Fibroblast of skin of right quadriceps (primary cell): ENCODE results near the gene LSM14A.
A peak's percentile ranks its signal among the peaks of the same experiment; 100 is the strongest.
"Not testable (repeated sequence)": the region's sequence is repeated elsewhere in the genome, so short reads cannot be mapped to it uniquely, and the experiment has no call there.

Source experiments
- DNase-seq: peaks from one replicate; pipeline ENCODE4 v3.0.0-alpha.2; 2013

Gene LSM14A

GRCh38 chr19:34193439-34193838 lies 21.1 kb downstream of the LSM14A start:
- no peak for DNase-seq

GRCh38 chr19:34193876-34194275 lies 21.6 kb downstream of the LSM14A start:
- no peak for DNase-seq

DNA sequence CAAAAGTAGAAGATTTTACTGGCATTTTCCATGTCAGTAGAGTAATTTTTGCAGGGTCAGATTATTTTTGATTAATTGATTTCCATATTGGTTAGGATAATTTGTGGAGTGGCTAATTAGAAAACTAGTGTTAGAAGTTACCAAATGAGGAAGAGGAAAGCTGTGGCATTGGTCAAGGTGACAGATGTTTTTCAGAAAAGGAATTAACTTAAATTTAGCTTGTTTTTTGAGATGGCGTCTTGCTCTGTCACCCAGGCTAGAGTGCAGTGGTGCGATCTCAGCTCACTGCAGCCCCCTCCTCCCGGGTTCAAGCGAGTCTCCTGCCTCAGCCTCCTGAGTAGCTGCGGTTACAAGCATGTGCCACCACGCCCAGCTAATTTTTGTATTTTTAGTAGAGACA lies 28.8 kb downstream of the LSM14A start:
- no peak for DNase-seq

DNA sequence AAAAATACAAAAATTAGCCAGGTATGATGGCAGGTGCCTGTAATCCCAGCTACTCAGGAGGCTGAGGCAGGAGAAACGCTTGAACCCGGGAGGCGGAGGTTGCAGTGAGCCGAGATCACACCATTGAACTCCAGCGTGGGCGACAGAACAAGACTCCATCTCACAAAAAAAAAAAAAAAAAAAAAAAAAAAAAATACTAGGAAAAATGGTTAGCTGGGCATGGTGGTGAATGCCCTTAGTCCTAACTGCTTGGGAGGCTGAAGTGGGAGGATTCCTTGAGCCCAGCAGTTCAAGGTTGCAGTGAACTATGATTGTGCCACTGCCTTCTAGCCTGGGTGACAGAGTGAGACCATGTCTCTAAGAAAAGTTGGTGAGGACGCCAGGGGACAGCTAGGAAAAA lies 33.0 kb downstream of the LSM14A start:
- not testable (repeated sequence) for DNase-seq

GRCh38 chr19:34208291-34208884 lies 36.1 kb downstream of the LSM14A start:
- DNase-seq, result no peak

DNA sequence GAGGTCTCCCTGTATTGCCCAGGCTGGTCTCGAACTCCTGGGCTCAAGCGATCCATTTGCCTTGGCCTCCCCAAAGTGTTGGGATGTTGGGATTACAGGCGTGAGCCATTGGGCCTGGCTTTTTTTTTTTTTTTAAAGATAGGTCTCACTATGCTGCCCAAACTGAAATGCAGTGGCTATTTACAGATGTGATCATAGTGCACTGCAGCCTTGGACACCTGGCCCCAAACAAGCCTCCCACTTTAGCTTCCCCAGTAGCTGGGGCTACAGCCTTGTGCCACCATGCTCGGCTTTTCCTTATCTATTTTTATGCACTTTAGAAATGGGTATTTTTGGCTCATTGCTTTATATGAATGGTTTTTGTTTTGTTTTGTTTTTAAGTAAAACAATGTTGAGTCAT lies 37.4 kb downstream of the LSM14A start:
- DNase-seq, result no peak

GRCh38 chr19:34213283-34213682 lies 41.0 kb downstream of the LSM14A start:
- DNase-seq, result no peak

DNA sequence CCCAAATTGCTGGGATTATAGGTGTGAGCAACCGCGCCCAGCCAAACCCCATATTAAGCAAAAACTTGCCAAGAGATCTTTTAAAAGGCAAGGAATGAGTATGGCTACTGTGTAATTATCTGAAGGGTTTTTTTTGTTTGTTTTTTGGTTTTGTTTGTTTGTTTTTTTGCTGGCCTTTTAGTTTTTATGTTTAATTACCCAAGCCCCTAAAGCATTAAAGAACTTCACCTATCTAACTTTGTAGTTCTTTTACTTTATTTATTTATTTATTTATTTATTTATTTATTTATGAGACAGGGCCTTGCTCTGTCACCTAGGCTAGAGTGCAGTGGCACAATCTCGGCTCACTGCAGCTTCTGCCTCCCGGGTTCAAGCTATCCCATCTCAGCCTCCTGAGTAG lies 41.7 kb downstream of the LSM14A start:
- DNase-seq, result no peak

- DNase-seq, result no peak
These were observed 42.8 kb downstream of the LSM14A start for GRCh38 chr19:34215006-34215665.

GRCh38 chr19:34215666-34216038 lies 43.3 kb downstream of the LSM14A start:
- DNase-seq, result no peak

GRCh38 chr19:34216745-34217219 lies 44.5 kb downstream of the LSM14A start:
- DNase-seq, result not testable (repeated sequence)

GRCh38 chr19:34217952-34218817 lies 45.9 kb downstream of the LSM14A start:
- DNase-seq, result peak; percentile 99

GRCh38 chr19:34218818-34219164 lies 46.5 kb downstream of the LSM14A start:
- DNase-seq, result no peak

DNA sequence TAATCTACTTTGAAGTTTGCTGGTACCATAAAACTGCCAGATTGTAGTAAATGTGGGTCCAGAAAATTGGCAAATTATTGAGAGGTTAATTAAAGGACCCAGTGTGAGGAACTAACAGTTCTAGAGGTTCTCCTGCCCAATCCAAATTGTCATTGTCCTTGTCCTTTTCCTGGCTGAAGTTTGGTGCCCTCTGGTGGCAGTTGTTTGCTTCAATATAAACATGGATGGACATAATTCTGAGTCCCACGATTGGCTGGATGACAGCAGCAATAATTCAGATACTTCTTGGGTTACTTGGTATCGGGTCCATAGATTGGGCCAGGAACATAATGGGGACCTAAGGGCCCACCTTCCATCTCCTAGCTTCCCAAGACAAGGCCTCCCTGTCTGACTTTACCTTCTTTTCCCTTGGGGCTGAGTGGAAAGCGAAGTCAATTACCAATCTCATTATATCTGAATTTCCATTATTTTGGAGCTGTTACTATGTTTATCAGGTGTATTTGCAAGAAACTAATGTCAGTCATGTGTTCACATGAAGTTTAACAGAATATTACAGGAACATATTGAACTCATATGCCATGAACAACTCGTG lies 48.3 kb downstream of the LSM14A start:
- peak; percentile 59 for DNase-seq

DNA sequence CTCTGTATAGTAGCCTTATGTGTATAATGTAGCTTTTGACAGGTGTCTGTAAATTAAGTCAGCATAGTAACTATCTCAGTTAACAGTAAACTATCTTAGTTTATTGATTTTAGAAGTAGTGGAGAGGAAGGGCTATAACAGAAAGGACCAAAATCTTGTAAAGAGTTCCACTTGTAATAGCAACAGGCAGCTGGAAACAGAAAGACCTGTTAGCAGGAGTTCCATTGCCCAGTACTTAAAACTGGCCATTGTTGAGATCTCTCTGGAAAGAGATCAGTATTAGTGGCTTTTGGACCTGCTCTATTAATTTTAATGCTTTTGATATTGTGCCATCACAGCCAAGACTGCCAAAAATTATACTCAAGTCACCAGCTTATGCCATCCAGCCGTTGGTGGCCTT lies 50.1 kb downstream of the LSM14A start:
- no peak for DNase-seq

GRCh38 chr19:34224996-34225658 lies 52.8 kb downstream of the LSM14A start:
- peak; percentile 57 for DNase-seq

DNA sequence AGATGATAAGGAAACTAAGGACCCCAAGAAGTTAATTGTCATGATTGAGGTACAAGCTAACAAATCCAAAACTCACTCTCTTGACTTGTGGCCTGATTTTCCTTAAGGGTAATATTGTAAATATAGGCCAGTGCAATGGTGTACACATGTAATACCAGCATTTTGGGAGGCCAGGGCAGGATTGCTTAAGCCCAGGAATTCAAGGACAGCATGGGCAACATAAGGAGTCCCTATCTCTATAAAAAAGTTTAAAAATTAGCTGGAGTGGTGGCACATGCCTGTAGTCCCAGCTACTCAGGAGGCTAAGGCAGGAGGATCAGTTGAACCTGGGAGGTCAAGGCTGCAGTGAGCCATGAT lies 53.3 kb downstream of the LSM14A start:
- no peak for DNase-seq

GRCh38 chr19:34226036-34226435 lies 53.7 kb downstream of the LSM14A start:
- DNase-seq, result no peak

GRCh38 chr19:34228347-34228746 lies 56.0 kb downstream of the LSM14A start:
- DNase-seq, result no peak

GRCh38 chr19:34228762-34229161 lies 56.5 kb downstream of the LSM14A start:
- DNase-seq, result no peak

GRCh38 chr19:34229721-34230120 lies 57.4 kb downstream of the LSM14A start:
- no peak for DNase-seq

DNA sequence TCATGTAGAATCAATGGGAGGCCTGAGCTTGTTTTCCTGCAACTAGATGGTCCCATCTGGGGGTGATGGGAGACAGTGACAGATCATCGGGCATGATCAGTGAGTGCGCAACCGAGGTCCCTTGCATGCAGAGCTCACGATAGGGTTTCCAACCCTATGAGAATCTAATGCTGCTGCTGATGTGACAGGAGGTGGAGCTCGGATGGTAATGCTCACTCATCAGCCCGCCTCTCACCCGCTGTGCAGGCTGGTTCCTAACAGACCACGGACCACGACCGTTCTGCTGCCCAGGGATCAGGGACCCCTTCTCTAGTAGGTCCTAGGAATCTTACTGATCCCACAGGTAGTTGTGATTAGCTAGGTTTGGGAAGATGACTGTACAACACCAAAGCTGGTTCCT lies 58.5 kb downstream of the LSM14A start:
- no peak for DNase-seq

DNA sequence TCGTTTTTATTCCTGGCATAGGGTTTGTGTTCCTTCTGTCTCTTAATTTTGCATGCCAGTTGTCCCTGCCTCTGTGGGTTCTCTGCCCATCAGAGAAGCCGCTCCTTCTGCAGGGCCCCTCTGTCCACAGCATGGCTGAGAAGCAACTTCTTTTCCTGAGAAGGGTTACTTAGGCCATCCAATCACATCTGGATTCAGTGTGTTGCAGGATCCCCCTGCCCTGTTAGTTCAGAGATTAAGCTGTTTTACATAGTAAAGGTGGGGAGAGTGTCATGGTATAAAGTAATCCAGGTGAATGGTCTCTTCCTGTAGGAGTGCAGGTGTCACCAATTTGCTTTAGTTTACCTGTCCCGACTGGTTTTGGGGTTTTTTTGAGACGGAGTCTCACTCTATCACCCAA lies 59.1 kb downstream of the LSM14A start:
- no peak for DNase-seq
